GM23338 (cell line): ENCODE results near the gene LOXL3. TPM values are rescaled to one million over a fixed set of nuclear protein-coding genes. Genes with fewer than 3 reads are reported as not detected.

Experiments
- ATAC-seq: fragments of 200-7000 bp; cut with Tn5 transposase; 3 replicates; pipeline ENCODE4 v1.9.1; 2020
- DNase-seq: peaks from one replicate; pipeline ENCODE4 v3.0.0-alpha.2; 2015; ENCODE audit warnings: low spot score
- H2AFZ ChIP-seq: fragments of 200-600 bp; sonication (generic); 2 replicates; pipeline ENCODE4 v1.8.0; 2016; ENCODE audit warnings: antibody characterized with exemption, mild to moderate bottlenecking, moderate library complexity
- H3F3A ChIP-seq: fragments of 200-600 bp; sonication (generic); replicated peaks from 2 replicates; pipeline ENCODE4 v1.8.0; 2017; ENCODE audit warnings: antibody characterized with exemption, mixed run types, low read depth
- H3K27ac ChIP-seq: fragments of 200-600 bp; sonication (generic); 2 replicates; pipeline ENCODE4 v1.6.1; 2016; ENCODE audit warnings: low read depth
- H3K27me3 ChIP-seq: fragments of 200-600 bp; sonication (generic); 2 replicates; pipeline ENCODE4 v1.8.0; 2016; ENCODE audit warnings: mild to moderate bottlenecking, mixed run types, moderate library complexity; ENCODE audit not compliant: insufficient read depth
- H3K36me3 ChIP-seq: fragments of 200-600 bp; sonication (generic); 2 replicates; pipeline ENCODE4 v1.8.0; 2016; ENCODE audit warnings: mild to moderate bottlenecking; ENCODE audit not compliant: insufficient read depth
- H3K4me1 ChIP-seq: fragments of 200-600 bp; sonication (generic); 2 replicates; pipeline ENCODE4 v1.8.0; 2016; ENCODE audit warnings: mild to moderate bottlenecking, moderate library complexity; ENCODE audit not compliant: insufficient read depth
- H3K4me2 ChIP-seq: fragments of 200-600 bp; sonication (generic); 2 replicates; pipeline ENCODE4 v1.7.1; 2017; ENCODE audit warnings: mixed run types
- H3K4me3 ChIP-seq: fragments of 200-600 bp; sonication (generic); 2 replicates; pipeline ENCODE4 v1.6.1; 2016; ENCODE audit warnings: mixed run types
- H3K79me2 ChIP-seq: fragments of 200-600 bp; sonication (generic); replicated peaks from 2 replicates; pipeline ENCODE4 v1.8.0; 2017; ENCODE audit warnings: mild to moderate bottlenecking; ENCODE audit not compliant: insufficient read depth
- H3K9me2 ChIP-seq: fragments of 200-600 bp; sonication (generic); 2 replicates; pipeline ENCODE4 v1.8.0; 2017; ENCODE audit not compliant: insufficient read depth
- H4K20me1 ChIP-seq: fragments of 200-600 bp; sonication (generic); replicated peaks from 2 replicates; pipeline ENCODE4 v1.8.0; 2017; ENCODE audit warnings: mild to moderate bottlenecking; ENCODE audit not compliant: insufficient read depth
- H3K27ac Mint-ChIP-seq: 2 replicates; pipeline ENCODE4 v1.8.0; 2020; ENCODE audit warnings: inconsistent platforms, mild to moderate bottlenecking, moderate library complexity, mixed read lengths
- H3K27me3 Mint-ChIP-seq: 3 replicates; pipeline ENCODE4 v1.8.0; 2022; ENCODE audit warnings: low read depth, mild to moderate bottlenecking, moderate library complexity, mixed read lengths, inconsistent platforms; ENCODE audit not compliant: insufficient read depth, poor library complexity
- H3K36me3 Mint-ChIP-seq: 3 replicates; pipeline ENCODE4 v1.8.0; 2021; ENCODE audit warnings: low read depth, mild to moderate bottlenecking, inconsistent platforms, moderate library complexity, mixed read lengths
- H3K4me1 Mint-ChIP-seq: 3 replicates; pipeline ENCODE4 v1.8.0; 2020; ENCODE audit warnings: mild to moderate bottlenecking, inconsistent platforms, mixed read lengths
- H3K4me3 Mint-ChIP-seq: 3 replicates; pipeline ENCODE4 v1.8.0; 2021; ENCODE audit warnings: moderate library complexity, mild to moderate bottlenecking, inconsistent platforms, mixed read lengths
- H3K9me3 Mint-ChIP-seq: 3 replicates; pipeline ENCODE4 v1.8.0; 2020; ENCODE audit warnings: moderate library complexity, mild to moderate bottlenecking, inconsistent platforms, mixed read lengths
- CREB1 ChIP-seq: fragments of 250-450 bp; sonication (Bioruptor Pico); IDR thresholded peaks from 2 replicates; pipeline ENCODE4 v1.5.0; 2020; ENCODE audit warnings: low read depth, mild to moderate bottlenecking, moderate library complexity
- CTCF ChIP-seq, 2 experiments: fragments of 200-600 bp in 1 of 2; sonication (generic) in 1 of 2; conservative IDR thresholded peaks; 2 replicates each; pipeline versions ENCODE4 v1.5.1 to v1.6.1; 2016 to 2017; ENCODE audit warnings: antibody characterized with exemption in 2 of 2, low read depth in 2 of 2, mild to moderate bottlenecking in 2 of 2, moderate library complexity in 1 of 2
- ETS1 ChIP-seq: IDR thresholded peaks from 2 replicates; pipeline ENCODE4 v1.6.1; 2016; ENCODE audit warnings: antibody characterized with exemption
- EZH2 ChIP-seq: fragments of 200-600 bp; sonication (generic); IDR thresholded peaks from one replicate; pipeline ENCODE4 v1.8.0; 2017; ENCODE audit warnings: antibody characterized with exemption, mild to moderate bottlenecking, low read depth; ENCODE audit not compliant: unreplicated experiment
- EZH2phosphoT487 ChIP-seq: fragments of 200-600 bp; sonication (generic); IDR thresholded peaks from one replicate; pipeline ENCODE4 v1.8.1; 2018; ENCODE audit warnings: antibody characterized with exemption; ENCODE audit not compliant: unreplicated experiment
- JUNB ChIP-seq: IDR thresholded peaks from one replicate; pipeline ENCODE4 v1.6.1; 2016; ENCODE audit warnings: antibody characterized with exemption; ENCODE audit not compliant: unreplicated experiment
- NANOG ChIP-seq: IDR thresholded peaks from 2 replicates; pipeline ENCODE4 v1.6.1; 2016; ENCODE audit warnings: antibody characterized with exemption, borderline replicate concordance
- POLR2AphosphoS5 ChIP-seq: IDR thresholded peaks from 2 replicates; pipeline ENCODE4 v1.6.1; 2016; ENCODE audit warnings: antibody characterized with exemption, low read depth
- REST ChIP-seq: IDR thresholded peaks from one replicate; pipeline ENCODE4 v1.6.1; 2018; ENCODE audit warnings: antibody characterized with exemption; ENCODE audit not compliant: unreplicated experiment
- STAT1 ChIP-seq: IDR thresholded peaks from one replicate; pipeline ENCODE4 v1.6.1; 2016; ENCODE audit warnings: antibody characterized with exemption; ENCODE audit not compliant: unreplicated experiment
- ZNF114 ChIP-seq: fragments of 250-450 bp; sonication (Bioruptor Pico); IDR thresholded peaks from 2 replicates; pipeline ENCODE4 v1.5.0; 2020; ENCODE audit warnings: mild to moderate bottlenecking, moderate library complexity
- ZNF331 ChIP-seq: fragments of 250-450 bp; sonication (Bioruptor Pico); IDR thresholded peaks from 2 replicates; pipeline ENCODE4 v1.5.0; 2020; ENCODE audit warnings: low read depth, mild to moderate bottlenecking, moderate library complexity
- ZNF462 ChIP-seq: fragments of 250-450 bp; sonication (Bioruptor Pico); IDR thresholded peaks from 2 replicates; pipeline ENCODE4 v1.5.0; 2020; ENCODE audit warnings: mild to moderate bottlenecking, moderate library complexity
- polyA plus RNA-seq: library from polyadenylated mRNA; unstranded; fragments of >200 nt; fragmentation: Nextera tagmentation; extraction: Ambion mirVana; gene quantifications from 2 replicates; pipeline ENCODE4 v1.2.1, GENCODE V29; 2016
- total RNA-seq: library from RNA; depleted of rRNA; stranded (reverse); fragments of >200 nt; shearing (Covaris generic); gene quantifications from 2 replicates; pipeline ENCODE4 v1.2.3, GENCODE V29; 2014

The LOXL3 gene
- total and polyA plus RNA-seq, 2 experiments from 2014 or later: 4.7 to 14.9 TPM

- Mint-ChIP-seq H3K27me3 (peaks cover 2% of the 10 kb centered on the region), H3K9me3 (no peaks in the 10 kb centered on the region), H3K4me3 (no peak overlapping the region), H3K36me3 (no peaks in the 10 kb centered on the region), H3K4me1 (peaks cover 11% of the 10 kb centered on the region; the same call in 2 of the 3 replicates), H3K27ac (no peak overlapping the region)
- DNase-seq (no peak), ATAC-seq (no peak)
- no peak overlapping the region for H3K4me3 ChIP-seq
- no peaks in the 10 kb centered on the region for H3K9me2 ChIP-seq
- peaks cover 5% of the 10 kb centered on the region; the same call in 1 of the 2 replicates for H3K27me3 ChIP-seq
- no peaks in the 10 kb centered on the region for H3F3A ChIP-seq
- peaks cover 11% of the 10 kb centered on the region for H3K4me1 ChIP-seq
- H3K36me3 ChIP-seq: no peaks in the 10 kb centered on the region
- H3K79me2 ChIP-seq: no peaks in the 10 kb centered on the region
- no peak overlapping the region for H3K4me2 ChIP-seq
- H2AFZ ChIP-seq: no peak overlapping the region
- H4K20me1 ChIP-seq: 0 out of 2 replicates have a peak, but pooled peaks cover 2% of the 10 kb centered on the region
- no peak overlapping the region for H3K27ac ChIP-seq
- TF ChIP-seq CREB1 (CRISPR knock-in tag) (no peak), ZNF331 (CRISPR knock-in tag) (no peak), ETS1 (no peak), JUNB (no peak), POLR2AphosphoS5 (no peak), REST (no peak), ZNF462 (CRISPR knock-in tag) (no peak), ZNF114 (CRISPR knock-in tag) (no peak), EZH2 (no peak), NANOG (no peak), EZH2phosphoT487 (no peak), CTCF (conservative IDR thresholded peaks at IDR 0.05; ENCODE audit: low read depth in 2 of 2) (no peak), STAT1 (no peak)
These were observed 34.9 kb upstream of the LOXL3 start for GRCh38 chr2:74588664-74589063.
